Measurements from ENCODE around the gene TMEM151B.

- no peak for TF ChIP-seq MAX (IDR thresholded peaks at IDR 0.05; ENCODE audit: low read depth, low read length)
- no peak for TF ChIP-seq SPI1 (IDR thresholded peaks at IDR 0.05; ENCODE audit: borderline replicate concordance, insufficient read depth, low read depth, low read length)
- no peak for TF ChIP-seq CTCF (IDR thresholded peaks at IDR 0.05 in 2 of 3, conservative IDR thresholded peaks at IDR 0.05 in 1 of 3; ENCODE audit: control insufficient read depth in 2 of 3, extremely low read depth in 1 of 3, insufficient read depth in 1 of 3, low read depth in 3 of 3, low read length in 3 of 3)
- TF ChIP-seq TAF1 (IDR thresholded peaks at IDR 0.05; ENCODE audit: borderline replicate concordance, low read depth, low read length): no peak
- peak; percentile 60; the same call in 1 of the 2 replicates for TF ChIP-seq ZBTB33 (IDR thresholded peaks at IDR 0.05)
- no peak for TF ChIP-seq ATF7 (IDR thresholded peaks at IDR 0.05; ENCODE audit: low read depth)
- no peak for TF ChIP-seq ZNF274 (IDR thresholded peaks at IDR 0.05; ENCODE audit: insufficient read depth, insufficient read length)
- no peak for TF ChIP-seq GATAD2B (conservative IDR thresholded peaks at IDR 0.05; ENCODE audit: low read depth)
- no peak for TF ChIP-seq ZNF217 (IDR thresholded peaks at IDR 0.05)
- TF ChIP-seq ATF3 (IDR thresholded peaks at IDR 0.05; ENCODE audit: borderline replicate concordance, extremely low read depth, low read depth, low read length): no peak
- TF ChIP-seq PKNOX1 (IDR thresholded peaks at IDR 0.05): no peak
- no peak for TF ChIP-seq STAT3 (IDR thresholded peaks at IDR 0.05; ENCODE audit: low read depth, low read length)
- TF ChIP-seq HDAC2 (IDR thresholded peaks at IDR 0.05): no peak
- no peak for TF ChIP-seq CEBPZ (IDR thresholded peaks at IDR 0.05; ENCODE audit: low read depth, low read length)
These were observed 43.0 kb upstream of the TMEM151B start for GRCh38 chr6:44227148-44227793.

Data from GM12878 (cell line).